HFFc6 (cell line): ENCODE measurements around the gene SIT1. TPM values are rescaled to one million over a fixed set of nuclear protein-coding genes. Genes with fewer than 3 reads are reported as not detected.

Experiments used
- DNase-seq: peaks from one replicate; pipeline ENCODE4 v3.0.0-alpha.2; 2018
- H3K27ac Mint-ChIP-seq: 2 replicates; pipeline ENCODE4 v1.8.0; 2020; ENCODE audit warnings: mild to moderate bottlenecking, mixed read lengths
- H3K27me3 Mint-ChIP-seq: 2 replicates; pipeline ENCODE4 v1.8.0; 2021; ENCODE audit warnings: mild to moderate bottlenecking, moderate library complexity, mixed read lengths; ENCODE audit not compliant: insufficient read depth
- H3K36me3 Mint-ChIP-seq: 2 replicates; pipeline ENCODE4 v1.8.0; 2021; ENCODE audit warnings: low read depth, mixed read lengths
- H3K4me1 Mint-ChIP-seq: 2 replicates; pipeline ENCODE4 v1.8.0; 2020; ENCODE audit warnings: low read depth, mixed read lengths
- H3K4me3 Mint-ChIP-seq: 2 replicates; pipeline ENCODE4 v1.8.0; 2020; ENCODE audit warnings: mild to moderate bottlenecking, moderate library complexity, mixed read lengths
- H3K9me3 Mint-ChIP-seq: 2 replicates; pipeline ENCODE4 v1.8.0; 2020; ENCODE audit warnings: mild to moderate bottlenecking, mixed read lengths
- CTCF ChIP-seq: fragments of 200-600 bp; sonication (generic); IDR thresholded peaks from 2 replicates; pipeline ENCODE4 v1.5.0; 2021; ENCODE audit warnings: antibody characterized with exemption, mild to moderate bottlenecking
- microRNA-seq: library from miRNA; unstranded; fragments of <30 nt; microRNA quantifications from one replicate; pipeline ENCODE4, GENCODE V29; 2019
- total RNA-seq, 6 experiments: library from RNA; stranded (reverse); fragmentation: NEBNext Ultra II Directional; extraction: Animal tissue kit (Norgen Biotek cat#: 25700); gene quantifications; 2 replicates in 1 of 6; 3 replicates in 5 of 6; pipeline ENCODE4 v1.2.3, GENCODE V29; 2021

Gene SIT1
- total RNA-seq, 6 experiments from 2014 or later = not detected

- H3K27me3 Mint-ChIP-seq = no peaks in the 10 kb centered on the region; the same call in 1 of the 2 replicates
- peak overlapping the region; percentile 99 for H3K27ac Mint-ChIP-seq
- H3K36me3 Mint-ChIP-seq = peaks cover 4% of the 10 kb centered on the region; the same call in 1 of the 2 replicates
These were observed 46.6 kb downstream of the SIT1 start for GRCh38 chr9:35603986-35604577.

DNA sequence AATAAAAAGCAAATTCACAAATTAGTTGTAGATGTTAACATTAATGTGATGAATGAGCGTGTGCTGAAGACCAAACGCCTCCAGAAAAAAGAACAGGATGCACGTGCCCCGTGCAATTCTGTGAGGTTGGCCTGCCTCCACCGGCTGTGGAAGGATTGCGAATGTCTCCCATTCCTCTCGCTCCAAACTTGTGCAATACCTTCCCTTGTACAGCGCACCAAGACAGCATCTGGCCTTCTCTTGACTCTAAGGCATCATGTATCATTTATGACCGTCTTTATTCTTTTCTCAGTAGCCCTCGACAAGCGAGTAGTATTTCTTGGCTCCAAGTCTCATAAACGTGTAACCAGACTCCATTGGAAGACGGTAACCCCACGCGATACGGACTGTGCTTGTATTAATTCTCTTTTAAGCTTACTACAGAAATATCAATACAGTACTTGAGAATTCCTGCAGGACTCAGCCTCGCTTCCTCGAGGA lies 47.2 kb downstream of the SIT1 start:
- no peaks in the 10 kb centered on the region; the same call in 1 of the 2 replicates for H3K27me3 Mint-ChIP-seq
- no peak for DNase-seq
- no peaks in the 10 kb centered on the region for H3K9me3 Mint-ChIP-seq
- peaks cover 32% of the 10 kb centered on the region for H3K4me1 Mint-ChIP-seq
- peak overlapping the region; percentile 99 for H3K27ac Mint-ChIP-seq
- no peak for TF ChIP-seq CTCF
- peak overlapping the region; percentile 99 for H3K4me3 Mint-ChIP-seq
- H3K36me3 Mint-ChIP-seq = peaks cover 4% of the 10 kb centered on the region; the same call in 1 of the 2 replicates

More at GRCh38 chr9:35603986-35604577, 46.6 kb downstream of the SIT1 start:
- peak; percentile 98 for TF ChIP-seq CTCF
- Mint-ChIP-seq H3K9me3 (no peaks in the 10 kb centered on the region), H3K4me1 (peaks cover 32% of the 10 kb centered on the region), H3K4me3 (peak overlapping the region; percentile 99)
- DNase-seq = peak; percentile 100

- H3K4me3 Mint-ChIP-seq = no peak overlapping the region
- H3K27me3 Mint-ChIP-seq = peaks cover 3% of the 10 kb centered on the region
- no peak overlapping the region for H3K27ac Mint-ChIP-seq
- no peaks in the 10 kb centered on the region for H3K9me3 Mint-ChIP-seq
- no peak for DNase-seq
- no peaks in the 10 kb centered on the region for H3K36me3 Mint-ChIP-seq
- peaks cover 25% of the 10 kb centered on the region for H3K4me1 Mint-ChIP-seq
- TF ChIP-seq CTCF = peak; percentile 53
These were observed 50.7 kb downstream of the SIT1 start for GRCh38 chr9:35599763-35600604.

Small RNA genes within 50 kb of the gene (microRNA-seq; reads per million reads assigned to microRNA genes)
- 4.6 reads per million for gene MIR4667

Other genes with a start within 250 kb of the SIT1 start
- gene RUSC2, start 160.8 kb downstream of the SIT1 start, total RNA-seq = 10 to 100 TPM; 54.0 to 70.7 (median 59.9) TPM
- gene TESK1, start 45.7 kb downstream of the SIT1 start, total RNA-seq = 10 to 100 TPM; 25.4 to 33.2 (median 28.5) TPM
- under 1 TPM; 0.37 to 0.87 (median 0.49) TPM for gene CD72, start 32.5 kb downstream of the SIT1 start, total RNA-seq
- gene RMRP, start 7.1 kb upstream of the SIT1 start, total RNA-seq = over 10,000 TPM in 5 of 6 experiments, 1,000 to 10,000 TPM in 1; 9,197 to 39,404 (median 23,537) TPM
- 10 to 100 TPM; 22.5 to 29.8 (median 24.6) TPM for gene CCDC107, start 7.4 kb upstream of the SIT1 start, total RNA-seq
- 1 to 10 TPM; 1.7 to 4.4 (median 2.6) TPM for gene ARHGEF39, start 14.3 kb upstream of the SIT1 start, total RNA-seq
- gene CA9, start 23.0 kb upstream of the SIT1 start, total RNA-seq = under 1 TPM in 1 of 6 experiments, not detected in 5; 0.28 TPM
- gene TPM2, start 39.0 kb upstream of the SIT1 start, total RNA-seq = 1,000 to 10,000 TPM; 1,810 to 3,557 (median 2,546) TPM
- gene TLN1, start 81.3 kb upstream of the SIT1 start, total RNA-seq = 100 to 1,000 TPM; 470 to 562 (median 491) TPM
- gene CREB3, start 81.7 kb upstream of the SIT1 start, total RNA-seq = 100 to 1,000 TPM; 106 to 127 (median 114) TPM
- 10 to 100 TPM; 22.9 to 25.7 (median 24.0) TPM for gene GBA2, start 98.3 kb upstream of the SIT1 start, total RNA-seq
- gene RGP1, start 98.4 kb upstream of the SIT1 start, total RNA-seq = 10 to 100 TPM; 27.6 to 35.1 (median 30.9) TPM
- not detected for gene MSMP, start 103.3 kb upstream of the SIT1 start, total RNA-seq
- 10 to 100 TPM; 38.3 to 48.5 (median 41.7) TPM for gene NPR2, start 140.7 kb upstream of the SIT1 start, total RNA-seq
- 1 to 10 TPM in 4 of 6 experiments, under 1 TPM in 2; 0.80 to 1.7 (median 1.2) TPM for gene SPAG8, start 161.3 kb upstream of the SIT1 start, total RNA-seq
- 10 to 100 TPM; 23.3 to 35.3 (median 34.6) TPM for gene HINT2, start 164.1 kb upstream of the SIT1 start, total RNA-seq
- gene FAM221B, start 177.8 kb upstream of the SIT1 start, total RNA-seq = not detected
- gene TMEM8B, start 178.3 kb upstream of the SIT1 start, total RNA-seq = 10 to 100 TPM in 5 of 6 experiments, 1 to 10 TPM in 1; 8.7 to 15.2 (median 12.0) TPM
- not detected for gene OR13J1, start 219.5 kb upstream of the SIT1 start, total RNA-seq